ENCODE results near the gene SOCS1. TPM values are rescaled to one million over a fixed set of nuclear protein-coding genes. Genes with fewer than 3 reads are reported as not detected.
"Not testable (repeated sequence)": the region's sequence is repeated elsewhere in the genome, so short reads cannot be mapped to it uniquely, and the experiment has no call there.

The SOCS1 gene
- total RNA-seq, 2 donors from 2014 or later, result 4.7 to 5.5 TPM

DNA sequence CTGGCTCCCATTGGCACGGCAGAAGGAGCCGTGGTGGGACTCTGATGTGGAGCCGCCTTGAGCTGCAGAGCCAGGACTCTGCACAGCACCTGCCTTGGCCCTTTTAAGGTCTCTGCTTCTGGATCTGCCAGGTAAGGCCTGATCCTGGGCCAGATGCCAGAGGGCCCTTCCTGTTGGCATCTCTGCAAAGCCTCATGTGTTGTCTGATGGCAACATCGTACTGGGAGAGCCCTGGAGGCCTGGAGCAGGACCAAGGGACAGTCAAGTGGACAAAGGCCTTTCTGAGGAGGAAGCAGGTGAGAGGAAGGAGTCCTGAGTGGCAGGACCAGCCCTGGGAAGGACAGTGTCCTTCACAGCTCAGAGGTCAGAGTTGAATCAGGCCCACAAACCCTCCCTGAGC, 26.1 kb downstream of the SOCS1 start:
- no peaks in the 10 kb centered on the region for H3K27me3 ChIP-seq
- H3K36me3 ChIP-seq, result no peaks in the 10 kb centered on the region
- no peaks in the 10 kb centered on the region for H3K9me3 ChIP-seq
- DNase-seq (ENCODE audit: low spot score), result no peak
- TF ChIP-seq CTCF (IDR thresholded peaks at IDR 0.05), result no peak
- H3K27ac ChIP-seq, result no peak overlapping the region
- H3K4me1 ChIP-seq, result peaks cover 0 to 24% of the 10 kb centered on the region in 2 donors
- H3K4me3 ChIP-seq, result no peak overlapping the region

DNA sequence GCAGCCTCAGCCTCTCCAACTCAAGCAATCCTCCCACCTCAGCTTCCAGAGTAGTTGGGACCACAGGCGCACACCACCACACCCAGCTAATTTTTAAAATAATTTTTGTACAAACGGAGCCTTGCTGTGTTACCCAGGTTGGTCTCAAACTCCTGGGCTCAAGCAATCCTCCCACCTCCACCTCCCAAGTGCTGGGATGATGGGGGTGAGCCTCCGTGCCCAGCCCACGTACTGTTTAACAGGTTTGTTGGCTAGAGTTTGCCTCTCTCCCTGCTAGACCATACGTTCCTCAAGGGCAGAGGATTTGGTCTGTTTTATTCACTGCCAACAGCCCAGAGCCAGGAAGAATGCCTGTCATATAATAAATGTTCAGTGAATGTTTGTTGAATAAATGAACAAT, 26.6 kb downstream of the SOCS1 start:
- Histone ChIP-seq H3K4me3 (no peak overlapping the region), H3K9me3 (no peaks in the 10 kb centered on the region), H3K4me1 (peaks cover 0 to 29% of the 10 kb centered on the region in 2 donors), H3K27me3 (no peaks in the 10 kb centered on the region), H3K27ac (no peak overlapping the region), H3K36me3 (no peaks in the 10 kb centered on the region)
- DNase-seq (ENCODE audit: low spot score), result no peak
- no peak for TF ChIP-seq CTCF (IDR thresholded peaks at IDR 0.05)

DNA sequence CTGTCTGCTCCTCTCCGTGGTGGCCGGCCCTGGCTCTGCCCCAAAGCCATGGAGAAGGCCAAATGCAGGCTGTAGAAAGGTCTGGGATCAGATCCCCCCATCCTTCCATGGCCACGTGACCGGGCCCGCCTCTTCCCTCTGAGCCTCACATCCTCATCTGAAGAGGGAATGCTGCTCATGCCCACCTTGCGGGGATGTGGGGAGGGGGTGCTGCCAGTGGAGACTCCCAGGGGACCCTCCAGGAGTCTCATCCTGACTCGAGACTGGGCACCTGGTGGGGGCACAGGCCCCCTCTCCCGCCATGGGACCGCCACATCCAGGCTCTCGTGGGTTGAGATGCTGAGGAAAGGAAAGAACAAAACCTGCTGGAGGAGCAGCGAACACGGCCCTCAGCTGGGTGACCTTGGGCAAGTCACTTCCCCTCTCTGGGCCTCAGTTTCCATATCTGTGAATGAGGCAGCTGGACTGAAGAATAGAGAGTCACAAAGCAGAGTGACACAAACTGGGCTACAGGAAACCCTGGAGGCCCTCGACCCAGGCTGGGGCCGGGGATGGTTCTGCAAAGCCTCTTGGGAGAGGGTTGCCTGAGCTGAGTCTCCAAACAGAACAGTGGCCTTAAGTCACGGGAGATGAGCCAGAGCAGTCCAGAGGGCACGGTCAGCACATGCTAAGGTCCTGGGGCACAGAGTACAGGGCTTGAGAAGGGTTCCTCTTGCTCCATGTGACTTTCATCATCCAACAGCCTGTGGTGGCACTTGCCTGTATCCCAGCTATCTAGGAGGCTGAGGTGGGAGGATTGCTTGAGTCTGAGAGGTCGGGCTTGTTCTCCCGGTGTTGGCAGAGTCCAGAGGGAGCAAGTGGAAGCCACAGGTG, 30.1 kb downstream of the SOCS1 start:
- peaks cover 0 to 23% of the 10 kb centered on the region in 2 donors for H3K4me1 ChIP-seq
- DNase-seq (ENCODE audit: low spot score), result no peak
- H3K36me3 ChIP-seq, result no peaks in the 10 kb centered on the region
- H3K9me3 ChIP-seq, result no peaks in the 10 kb centered on the region
- H3K27ac ChIP-seq, result no peak overlapping the region
- no peaks in the 10 kb centered on the region for H3K27me3 ChIP-seq
- H3K4me3 ChIP-seq, result peak overlapping the region in 1 of 2 donors; percentile 17
- no peak for TF ChIP-seq CTCF (IDR thresholded peaks at IDR 0.05)

DNA sequence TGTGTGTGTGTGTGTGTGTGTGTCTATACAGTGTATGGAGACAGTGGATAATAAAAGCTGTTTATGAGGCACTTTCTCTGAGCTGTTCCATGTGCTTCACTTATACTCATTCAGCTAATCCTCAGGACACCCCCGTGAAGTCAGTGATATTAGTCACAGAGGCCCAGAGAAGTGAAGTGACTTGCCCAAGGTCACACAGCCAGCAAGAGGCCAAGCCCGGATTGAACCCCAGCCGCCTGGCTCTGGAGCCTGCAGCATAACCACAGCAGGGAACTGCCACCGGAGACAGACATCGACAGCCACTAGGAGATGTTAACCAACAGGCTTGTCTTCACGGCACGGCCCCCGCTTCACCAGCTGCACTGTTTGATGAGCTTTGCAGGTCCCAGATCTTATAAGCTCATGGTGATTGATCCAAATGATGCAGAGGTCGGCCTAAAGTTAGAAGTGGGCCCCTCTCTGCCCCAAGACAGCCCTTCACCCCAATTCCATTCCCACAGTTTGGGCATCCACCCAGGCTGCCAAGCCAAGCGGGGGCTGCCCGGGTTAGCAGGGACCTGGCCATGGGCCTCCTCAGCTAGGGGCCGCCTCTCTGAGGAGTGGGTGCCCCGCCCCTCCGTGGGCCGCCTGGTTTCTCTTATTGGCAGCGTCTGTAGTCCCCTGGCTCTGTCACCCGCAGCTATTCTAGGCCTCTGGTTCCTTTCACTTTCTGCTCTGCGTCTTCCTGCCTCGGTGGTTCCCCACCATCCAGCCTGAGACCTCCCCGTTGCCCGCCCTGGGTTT, 30.9 kb downstream of the SOCS1 start:
- DNase-seq (ENCODE audit: low spot score), result no peak
- no peak for TF ChIP-seq CTCF (IDR thresholded peaks at IDR 0.05)
- peak overlapping the region; percentile 71 to 81 for H3K27ac ChIP-seq
- no peaks in the 10 kb centered on the region for H3K9me3 ChIP-seq
- H3K4me3 ChIP-seq, result peak overlapping the region in 1 of 2 donors; percentile 17
- no peaks in the 10 kb centered on the region for H3K27me3 ChIP-seq
- H3K4me1 ChIP-seq, result peaks cover 0 to 23% of the 10 kb centered on the region in 2 donors
- no peaks in the 10 kb centered on the region for H3K36me3 ChIP-seq

DNA sequence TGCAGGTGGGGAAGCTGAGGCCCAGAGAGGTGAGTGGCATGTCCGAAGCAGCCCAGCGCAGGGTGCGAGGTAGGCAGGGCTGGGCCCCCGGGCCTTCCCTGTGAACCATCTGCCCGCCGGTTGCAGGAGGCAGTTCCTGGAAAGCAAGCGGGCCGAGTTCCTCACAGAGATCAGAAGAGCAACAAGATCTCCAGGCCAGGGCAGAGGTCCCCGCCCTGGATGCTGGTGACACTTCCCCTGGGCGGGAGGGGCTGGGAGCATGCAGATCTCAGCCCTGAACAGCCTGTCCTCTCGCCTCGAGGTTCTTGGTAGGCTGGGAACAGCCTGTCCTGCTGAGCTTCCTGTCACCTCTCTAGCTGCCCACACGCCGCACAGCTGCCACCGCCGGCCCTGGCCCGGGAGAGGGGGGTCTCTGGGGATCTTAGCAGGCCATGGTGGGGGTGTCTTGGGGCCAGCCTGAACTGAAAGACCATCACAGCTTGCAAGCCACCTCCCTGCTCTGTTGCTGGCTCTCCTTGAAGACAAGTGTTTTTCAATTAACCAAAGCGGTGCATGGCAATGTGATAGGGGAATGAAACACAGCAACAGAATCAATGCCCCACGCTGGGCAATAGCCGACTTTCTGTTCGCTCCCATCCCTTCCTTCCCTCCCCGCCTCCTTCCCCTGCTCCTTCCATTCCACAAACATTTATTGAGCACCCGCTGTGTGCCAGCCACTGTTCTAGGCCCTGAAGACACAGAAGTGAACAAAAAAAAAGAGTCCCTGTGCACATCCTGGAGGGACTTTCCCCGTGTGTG, 31.7 kb downstream of the SOCS1 start:
- peak; percentile 87 for DNase-seq (ENCODE audit: low spot score)
- H3K36me3 ChIP-seq, result no peaks in the 10 kb centered on the region
- no peaks in the 10 kb centered on the region for H3K9me3 ChIP-seq
- no peak for TF ChIP-seq CTCF (IDR thresholded peaks at IDR 0.05)
- H3K4me3 ChIP-seq, result no peak overlapping the region
- no peaks in the 10 kb centered on the region for H3K27me3 ChIP-seq
- peak overlapping the region; percentile 71 to 81 for H3K27ac ChIP-seq
- peaks cover 0 to 23% of the 10 kb centered on the region in 2 donors for H3K4me1 ChIP-seq

GRCh38 chr16:11220507-11220906, 35.5 kb downstream of the SOCS1 start:
- Histone ChIP-seq H3K4me1 (peaks cover 0 to 20% of the 10 kb centered on the region in 2 donors), H3K9me3 (peaks cover 0 to 29% of the 10 kb centered on the region in 2 donors)
- not testable (repeated sequence) for DNase-seq (ENCODE audit: low spot score); H3K36me3 ChIP-seq; H3K27ac ChIP-seq; H3K4me3 ChIP-seq; H3K27me3 ChIP-seq

Measured in right atrium auricular region (tissue), 2 donors.